GM18873 (cell line): ENCODE data around the gene MYL12A.
A peak's percentile ranks its signal among the peaks of the same experiment; 100 is the strongest.
"Not testable (repeated sequence)": the region's sequence is repeated elsewhere in the genome, so short reads cannot be mapped to it uniquely, and the experiment has no call there.

Experiments
- ATAC-seq: cut with Tn5 transposase; IDR thresholded peaks from one replicate; pipeline ENCODE4 v1.9.1; 2021; ENCODE audit warnings: mild to moderate bottlenecking, moderate library complexity, moderate number of reproducible peaks; ENCODE audit not compliant: unreplicated experiment, low FRiP score

The MYL12A gene

DNA sequence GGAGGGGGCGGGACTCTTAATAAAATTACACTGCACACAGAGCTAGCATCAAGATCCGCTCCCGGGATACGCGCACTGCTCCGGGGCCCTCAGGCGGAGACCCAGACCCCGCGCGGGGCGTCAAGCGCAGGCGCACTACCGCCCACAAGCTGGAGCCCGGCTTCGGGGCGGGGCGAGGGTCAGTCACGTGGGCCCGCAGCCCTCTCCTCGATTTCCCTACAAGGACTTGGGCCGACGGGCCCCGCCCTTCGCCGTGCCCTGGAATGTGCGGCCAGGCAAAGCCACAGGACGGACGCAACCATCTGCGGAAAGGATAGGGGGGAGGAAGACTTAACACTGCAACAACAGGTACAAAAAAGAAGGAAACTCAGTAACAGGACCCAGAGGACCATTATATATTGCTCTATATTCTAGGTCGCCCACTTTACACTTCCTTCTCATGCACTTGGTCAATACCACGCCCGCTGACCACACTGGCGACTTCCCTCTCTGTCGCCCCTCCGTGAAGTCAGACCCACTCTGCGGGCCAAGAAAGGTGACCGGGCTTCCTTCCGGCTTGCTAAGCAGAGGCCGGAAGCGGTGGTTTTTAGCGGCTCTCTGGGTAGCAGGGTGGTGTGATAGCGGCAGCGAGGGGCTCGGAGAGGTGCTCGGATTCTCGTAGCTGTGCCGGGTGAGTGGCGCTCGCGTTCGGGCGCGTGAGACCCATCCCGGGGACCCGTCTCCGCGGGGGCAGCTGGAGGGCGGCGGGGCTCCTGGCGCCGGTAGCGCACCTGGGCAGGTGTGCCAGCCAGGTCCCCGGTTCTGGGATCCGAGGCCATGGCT, at the start of gene MYL12A:
Gene MYL12A, plus strand, starts transcription at position 562 of the 822 bp plus-strand sequence. CDS start 5,447 bp downstream, outside the sequence.
- ATAC-seq = peak; percentile 77

- not testable (repeated sequence) for ATAC-seq
Measured at GRCh38 chr18:3198260-3198860, 49.2 kb upstream of the MYL12A start.

DNA sequence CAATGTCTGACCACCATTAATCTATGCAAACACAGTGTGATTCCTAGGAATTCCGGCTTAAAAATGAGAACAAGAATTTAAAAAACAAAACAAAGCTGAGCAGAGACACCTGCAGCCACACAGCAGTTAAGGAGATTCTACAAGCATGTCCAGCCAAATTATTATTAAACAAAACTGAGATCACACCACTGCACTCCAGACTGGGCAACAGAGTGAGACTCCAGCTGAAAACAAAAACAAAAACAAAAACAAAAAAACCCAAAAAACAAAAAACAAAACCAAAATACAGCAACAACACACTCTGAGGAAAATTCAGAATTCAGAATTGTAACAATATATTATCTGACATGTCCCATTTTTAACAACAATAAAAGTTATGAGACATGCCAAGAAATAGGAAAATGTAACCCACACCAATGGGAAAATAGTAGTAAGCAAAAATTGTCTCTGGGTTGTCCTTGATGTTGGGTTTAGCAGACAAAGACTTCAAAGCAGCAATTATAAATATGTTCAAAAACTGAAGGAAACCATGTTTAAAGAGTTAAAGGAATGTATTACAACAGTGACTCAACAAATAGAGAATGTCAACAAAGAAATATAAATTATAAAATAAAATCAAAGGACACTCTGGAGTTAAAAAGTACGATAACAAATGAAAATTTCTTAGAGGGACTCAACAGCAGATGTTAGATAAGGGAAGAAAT, 47.5 kb upstream of the MYL12A start:
- ATAC-seq = no peak

GRCh38 chr18:3205239-3205638, 42.4 kb upstream of the MYL12A start:
- no peak for ATAC-seq

- no peak for ATAC-seq
Measured at GRCh38 chr18:3207565-3207964, 40.0 kb upstream of the MYL12A start.

- ATAC-seq = peak; percentile 87
Measured at GRCh38 chr18:3209859-3210569, 37.6 kb upstream of the MYL12A start.

DNA sequence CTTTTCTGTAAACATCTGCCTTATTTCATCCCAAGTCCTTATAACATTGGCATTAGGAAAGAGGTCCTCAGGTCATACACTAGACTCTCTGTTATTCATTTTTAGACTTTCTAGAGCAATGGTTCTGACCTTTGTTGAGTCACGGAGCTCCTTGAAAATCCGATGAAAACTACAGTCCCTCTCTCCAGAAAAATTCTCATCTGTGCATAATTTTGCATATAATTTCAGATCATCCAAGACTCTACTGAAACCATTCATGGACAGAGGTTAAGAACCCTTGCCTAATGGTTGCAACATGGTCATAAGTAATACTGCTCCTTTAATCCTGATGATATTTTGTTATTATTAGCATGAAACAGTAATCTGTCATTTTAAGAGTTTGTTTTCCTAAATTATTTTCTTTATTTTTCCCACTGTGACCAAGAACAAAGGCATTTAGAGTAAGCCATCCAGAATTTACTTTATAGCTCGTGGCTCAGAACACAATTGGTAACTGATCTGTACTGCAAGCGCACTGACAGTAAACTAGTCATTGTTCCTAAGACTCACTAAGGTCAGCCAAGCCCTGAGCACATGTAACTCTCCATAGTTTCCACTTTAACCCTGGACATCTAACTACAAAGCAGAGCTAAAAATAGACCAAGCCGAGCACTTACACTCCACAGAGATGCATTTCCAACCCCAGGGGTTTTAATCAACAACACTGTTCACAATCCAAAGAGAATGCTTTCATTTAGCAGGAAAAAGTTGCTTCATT, 36.2 kb upstream of the MYL12A start:
- ATAC-seq = no peak

DNA sequence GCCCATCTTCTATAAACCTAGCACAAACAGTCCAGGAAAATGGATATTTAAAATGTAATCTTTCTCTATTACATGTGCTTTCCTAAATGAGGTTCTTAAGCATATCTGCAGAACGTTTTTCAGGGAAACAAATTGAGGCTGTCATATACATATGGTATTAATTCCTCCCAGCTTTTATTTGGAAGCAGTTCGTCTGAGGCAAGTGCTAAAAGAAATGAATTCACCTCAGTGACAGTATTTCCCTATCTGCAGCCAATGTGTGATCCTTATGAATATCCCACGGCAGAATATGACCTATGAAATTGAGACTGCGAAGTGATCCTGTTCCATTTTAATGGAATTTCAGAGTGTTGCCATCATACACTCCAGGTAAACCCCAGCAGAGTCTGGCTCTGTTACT, 34.9 kb upstream of the MYL12A start:
- no peak for ATAC-seq

DNA sequence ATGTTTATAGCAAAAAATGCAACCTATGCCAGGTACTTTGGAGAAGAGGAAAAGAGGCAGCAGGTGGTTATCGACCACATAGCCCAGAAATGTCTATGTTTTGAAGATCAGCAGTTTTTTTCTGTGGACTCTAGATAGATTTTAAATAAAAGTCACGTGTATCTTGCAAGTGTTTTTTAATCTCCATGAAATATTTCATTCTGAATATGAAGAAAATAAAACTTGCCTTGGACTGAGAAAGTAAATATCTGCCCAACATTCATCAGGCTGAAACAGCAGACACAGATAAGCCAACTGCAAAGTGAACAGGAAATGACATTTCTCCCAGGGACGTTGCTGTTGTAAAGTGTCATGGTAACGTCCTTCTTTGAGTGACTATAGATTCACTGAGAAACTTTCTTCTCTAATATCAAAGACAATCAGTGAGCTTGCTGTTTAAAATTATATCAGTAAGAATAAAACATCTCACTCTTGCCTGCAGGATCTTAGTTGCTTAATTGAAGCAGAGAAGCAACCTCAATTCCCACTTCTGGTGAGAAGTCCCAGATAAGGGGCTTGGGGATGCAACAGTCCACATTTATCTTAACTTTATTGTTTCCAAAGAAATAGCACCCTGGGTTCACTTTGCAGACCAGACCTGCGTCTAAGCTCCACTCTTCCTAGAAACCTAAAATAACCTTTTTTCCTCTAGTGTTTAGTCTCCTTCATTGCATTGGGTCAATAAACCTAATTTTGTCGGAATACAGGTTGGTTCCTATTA, 34.1 kb upstream of the MYL12A start:
- no peak for ATAC-seq

DNA sequence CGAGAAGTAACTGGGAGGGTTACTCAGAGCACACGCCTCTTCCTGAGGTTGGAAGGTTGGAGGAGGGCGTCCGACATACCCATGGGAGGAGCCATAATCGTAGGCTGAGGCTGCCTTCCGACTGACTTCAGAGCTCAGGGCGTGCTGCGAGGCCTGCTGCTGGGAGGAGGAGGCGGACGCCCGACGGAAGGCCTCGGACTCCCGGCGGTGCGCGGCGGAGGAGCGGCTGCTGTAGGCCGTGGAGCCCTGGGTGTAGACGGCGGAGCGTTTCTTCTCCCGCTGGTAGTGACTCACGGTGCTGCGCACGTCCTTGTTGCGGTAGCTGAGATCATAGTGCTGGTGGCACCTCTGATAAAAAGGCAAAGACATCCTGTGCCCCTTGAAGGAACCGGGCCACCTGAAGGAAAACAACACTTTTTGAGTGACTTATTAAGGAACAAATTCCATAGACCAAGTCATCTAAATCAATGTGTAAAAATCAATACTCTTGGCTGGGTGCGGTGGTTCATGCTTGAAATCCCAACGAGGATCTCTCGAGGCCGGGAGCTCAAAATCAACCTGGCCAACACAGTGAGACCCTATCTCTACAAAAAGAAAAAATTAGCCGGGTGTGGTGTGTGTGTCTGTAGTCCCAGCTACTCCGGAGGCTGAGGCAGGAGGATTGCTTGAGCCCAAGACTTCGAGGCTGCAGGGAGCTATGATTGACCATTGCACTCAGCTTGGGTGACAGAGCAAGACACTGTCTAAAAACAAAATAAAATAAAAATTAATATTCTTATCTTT, 32.6 kb upstream of the MYL12A start:
- ATAC-seq = no peak

GRCh38 chr18:3216987-3217386, 30.6 kb upstream of the MYL12A start:
- no peak for ATAC-seq

GRCh38 chr18:3217948-3218647, 29.5 kb upstream of the MYL12A start:
- ATAC-seq = no peak

DNA sequence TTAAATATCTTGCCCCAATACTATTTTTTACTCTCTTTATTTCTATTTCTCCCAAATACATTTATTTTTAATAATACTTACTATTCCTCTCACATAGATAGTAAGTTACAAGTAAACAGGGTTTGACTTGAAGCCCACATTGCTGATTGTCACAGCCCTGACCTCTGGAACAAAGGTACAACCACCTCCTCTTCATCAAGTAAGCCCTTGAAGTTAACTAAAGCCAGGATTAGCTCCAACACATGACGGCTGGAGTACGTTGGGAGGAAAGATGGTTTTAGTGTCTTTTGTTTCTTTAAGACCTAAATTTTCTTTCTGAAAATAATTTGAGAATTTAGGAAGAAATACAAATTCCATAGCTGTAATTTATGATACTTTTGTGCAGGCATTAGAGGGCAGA, 28.8 kb upstream of the MYL12A start:
- ATAC-seq = no peak

- ATAC-seq = no peak
Measured at GRCh38 chr18:3219241-3219630, 28.4 kb upstream of the MYL12A start.

GRCh38 chr18:3219631-3220335, 27.8 kb upstream of the MYL12A start, which contains the start of gene MYOM1:
MYOM1 (minus strand) TSS chr18:3219968; CDS start chr18:3215223, 4,745 bp downstream.
- no peak for ATAC-seq

DNA sequence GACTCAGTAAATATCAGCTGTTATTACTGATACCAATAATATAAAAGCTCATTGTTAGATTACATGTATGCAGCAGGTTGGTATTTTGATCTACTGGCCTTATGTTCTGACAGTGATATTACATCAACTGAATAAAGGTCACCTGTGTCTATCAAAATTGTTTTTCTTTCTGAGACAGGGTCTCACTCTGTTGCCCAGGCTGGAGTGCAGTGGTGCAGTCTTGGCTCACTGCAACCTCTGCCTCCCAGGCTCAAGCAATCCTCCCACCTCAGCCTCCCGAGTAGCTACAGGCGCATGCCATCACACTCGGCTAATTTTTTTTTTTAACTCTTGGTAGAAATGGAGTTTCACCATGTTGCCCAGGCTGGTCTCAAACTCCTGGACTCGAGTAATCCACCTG, 26.7 kb upstream of the MYL12A start:
- ATAC-seq = not testable (repeated sequence)

DNA sequence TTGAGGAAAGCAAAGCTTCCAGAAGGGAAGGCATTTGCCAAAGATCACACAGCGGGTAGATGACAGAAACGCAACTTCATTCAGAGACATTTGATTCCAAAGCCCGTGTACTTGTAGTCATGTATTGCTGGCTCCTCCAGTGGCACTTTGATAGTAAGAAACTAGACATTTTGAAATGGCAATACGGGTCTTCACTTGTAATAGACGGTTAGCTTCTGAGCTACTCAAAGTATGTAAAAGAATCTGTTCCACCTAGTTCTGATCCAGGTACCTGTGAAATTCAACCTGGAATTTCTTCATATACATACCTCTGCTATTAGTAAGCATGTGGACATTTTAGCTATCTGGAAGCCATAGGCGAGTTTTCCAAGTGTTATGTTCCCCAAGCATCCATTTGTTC, 26.1 kb upstream of the MYL12A start:
- ATAC-seq = no peak
